Transverse colon (tissue), 4 donors: ENCODE data around the gene DDX10. TPM values are rescaled to one million over a fixed set of nuclear protein-coding genes. Genes with fewer than 3 reads are reported as not detected.

ENCODE experiments used
- DNase-seq: peaks from one replicate; pipeline ENCODE4 v3.0.0-alpha.2; 2019
- H3K27ac ChIP-seq, 4 donors: fragments of 200-600 bp; sonication (generic); 2 replicates each; pipeline ENCODE4 v1.5.1; 2016 to 2018; ENCODE audit warnings: inconsistent platforms in 4 of 4
- H3K27me3 ChIP-seq: fragments of 200-600 bp; sonication (generic); 2 replicates; pipeline ENCODE4 v1.5.1; 2017; ENCODE audit warnings: inconsistent platforms
- H3K36me3 ChIP-seq, 4 donors: fragments of 200-600 bp; sonication (generic); 2 replicates each; pipeline ENCODE4 v1.5.1; 2017 to 2019; ENCODE audit warnings: inconsistent platforms in 4 of 4
- H3K4me1 ChIP-seq, 4 donors: fragments of 200-600 bp; sonication (generic); 2 replicates each; pipeline ENCODE4 v1.5.1; 2017 to 2020; ENCODE audit warnings: inconsistent platforms in 4 of 4
- H3K4me3 ChIP-seq, 4 donors: fragments of 200-600 bp; sonication (generic); 1 replicate in 1 of 4; 2 replicates in 3 of 4; pipeline versions ENCODE4 v1.5.1 to v1.6.1; 2017 to 2019; ENCODE audit warnings: inconsistent platforms in 4 of 4
- H3K9me3 ChIP-seq, 2 donors: fragments of 200-600 bp; sonication (generic); 2 replicates each; pipeline ENCODE4 v1.5.1; 2017 to 2019; ENCODE audit warnings: inconsistent platforms in 2 of 2
- CTCF ChIP-seq, 5 experiments: fragments of 200-600 bp in 3 of 5; fragments of 450-650 bp in 2 of 5; sonication (generic) in 3 of 5; IDR thresholded peaks; 1 replicate in 2 of 5; 2 replicates in 3 of 5; pipeline ENCODE4 v1.5.1; 2016 to 2017; ENCODE audit warnings: antibody characterized with exemption in 5 of 5, inconsistent platforms in 3 of 5, mild to moderate bottlenecking in 2 of 5, moderate library complexity in 1 of 5
- EP300 ChIP-seq: sonication (generic); formaldehyde crosslinking; IDR thresholded peaks from one replicate; pipeline ENCODE4 v1.6.1; 2017; ENCODE audit warnings: antibody characterized with exemption, low read depth
- POLR2A ChIP-seq: fragments of 450-650 bp; IDR thresholded peaks from one replicate; pipeline ENCODE4 v1.6.1; 2016; ENCODE audit warnings: antibody characterized with exemption, mild to moderate bottlenecking, moderate library complexity
- POLR2AphosphoS5 ChIP-seq, 3 donors: sonication (generic); formaldehyde crosslinking; IDR thresholded peaks; one replicate each; pipeline ENCODE4 v1.6.1; 2016; ENCODE audit warnings: antibody characterized with exemption in 3 of 3
- WGBS, 2 donors: methylation state at CpG; one replicate each; pipeline ENCODE4 v1.1.5; 2018; ENCODE audit warnings: low coverage in 1 of 2; 5-methylcytosine and 5-hydroxymethylcytosine counted together
- in situ Hi-C, 4 donors: fragments of 200-750 bp; cut with MboI; loops; one replicate each; pipeline versions ENCODE4 v1.15.0 to v1.15.1; 2017; ENCODE audit warnings: low sequenced_read_pairs in 3 of 4, low pct_ligation_motif_present in 1 of 4, low pct_unique_long_range_greater_than_20kb in 1 of 4
- intact Hi-C: fragments of 100-400 bp; cut with DNase I; formaldehyde crosslinking; loops from one replicate; pipeline ENCODE4 v1.15.1; 2023; ENCODE audit warnings: low total_unique reads
- total RNA-seq, 4 donors: library from RNA; depleted of rRNA; stranded (reverse); fragments of >200 nt; gene quantifications; one replicate each; pipeline ENCODE4 v1.1.0, GENCODE V29; 2016

The DDX10 gene
- total RNA-seq, 4 donors from 2014 or later: 7.6 to 38.2 (median 12.6) TPM

GRCh38 chr11:108807262-108807661, 142.4 kb downstream of the DDX10 start:
- Histone ChIP-seq H3K27me3 (no peaks in the 10 kb centered on the region), H3K9me3 (no peaks in the 10 kb centered on the region), H3K4me3 (no peak overlapping the region), H3K4me1 (no peaks in the 10 kb centered on the region), H3K36me3 (no peaks in the 10 kb centered on the region), H3K27ac (no peak overlapping the region)
- WGBS, 2 donors: 78 to 79% methylated on average over 2 of the region's 2 CpGs
- in situ Hi-C loops: no loop called here
- DNase-seq: no peak
- TF ChIP-seq POLR2A (no peak), EP300 (no peak), POLR2AphosphoS5 (IDR thresholded peaks at IDR 0.05) (no peak), CTCF (IDR thresholded peaks at IDR 0.05) (no peak)
- intact Hi-C loops: no loop called here

GRCh38 chr11:108813086-108813485, 148.2 kb downstream of the DDX10 start:
- whole genome bisulfite sequencing, 2 donors: 74 to 82% methylated on average over 2 of the region's 2 CpGs
- no peak for DNase-seq

GRCh38 chr11:108817976-108818375, 153.1 kb downstream of the DDX10 start:
- H3K36me3 ChIP-seq: no peaks in the 10 kb centered on the region
- in situ Hi-C loops: no loop called here
- H3K9me3 ChIP-seq: no peaks in the 10 kb centered on the region
- no peak overlapping the region for H3K4me3 ChIP-seq
- H3K27ac ChIP-seq: no peak overlapping the region
- TF ChIP-seq CTCF (IDR thresholded peaks at IDR 0.05) (no peak), POLR2A (no peak), EP300 (no peak), POLR2AphosphoS5 (IDR thresholded peaks at IDR 0.05) (no peak)
- H3K4me1 ChIP-seq: no peaks in the 10 kb centered on the region
- no peak for DNase-seq
- intact Hi-C loops: no loop called here
- no peaks in the 10 kb centered on the region for H3K27me3 ChIP-seq
- 81 to 97% methylated on average over 3 to 5 of the region's 5 CpGs for WGBS, 2 donors

More at GRCh38 chr11:108813086-108813485, 148.2 kb downstream of the DDX10 start:
- Histone ChIP-seq H3K4me3 (no peak overlapping the region), H3K27me3 (no peaks in the 10 kb centered on the region), H3K36me3 (no peaks in the 10 kb centered on the region), H3K9me3 (no peaks in the 10 kb centered on the region), H3K27ac (no peak overlapping the region), H3K4me1 (no peaks in the 10 kb centered on the region)
- TF ChIP-seq POLR2AphosphoS5 (IDR thresholded peaks at IDR 0.05) (no peak), POLR2A (no peak), EP300 (no peak), CTCF (IDR thresholded peaks at IDR 0.05) (no peak)
- in situ Hi-C loops: no loop called here
- intact Hi-C loops: no loop called here

- in situ Hi-C loops: no loop called here
Observed at GRCh38 chr11:108818971-108819370, 154.1 kb downstream of the DDX10 start.

More at GRCh38 chr11:108818971-108819370, 154.1 kb downstream of the DDX10 start:
- H3K27me3 ChIP-seq: no peaks in the 10 kb centered on the region
- H3K27ac ChIP-seq: no peak overlapping the region
- no peaks in the 10 kb centered on the region for H3K36me3 ChIP-seq
- DNase-seq: no peak
- WGBS, 2 donors: 83% methylated on average over 1 of the region's 1 CpG; no CpG with 5 or more reads in 1 of the 2 donors
- TF ChIP-seq POLR2AphosphoS5 (IDR thresholded peaks at IDR 0.05) (no peak), EP300 (no peak), CTCF (IDR thresholded peaks at IDR 0.05) (no peak), POLR2A (no peak)
- H3K4me3 ChIP-seq: no peak overlapping the region
- no peaks in the 10 kb centered on the region for H3K9me3 ChIP-seq
- H3K4me1 ChIP-seq: no peaks in the 10 kb centered on the region
- intact Hi-C loops: no loop called here
